ENCODE data around the gene TIGIT. TPM values are rescaled to one million over a fixed set of nuclear protein-coding genes. Genes with fewer than 3 reads are reported as not detected.

Gene TIGIT
- total RNA-seq, 3 donors from 2014 or later (not counting 1 experiment from before 2014, with no cell fraction given) = 24.9 to 52.3 (median 43.9) TPM

- WGBS (ENCODE audit: insufficient coverage) = 87% methylated on average over 2 of the region's 2 CpGs
- ATAC-seq (no peak), DNase-seq (no peak)
- intact Hi-C loops (cut with micrococcal nuclease) = no loop called here
- Mint-ChIP-seq H3K27me3 (ENCODE audit: low read depth in 2 of 2) (no peaks in the 10 kb centered on the region), H3K9me3 (no peaks in the 10 kb centered on the region), H3K4me1 (peaks cover 91 to 95% of the 10 kb centered on the region in 2 donors), H3K36me3 (peaks cover 9% of the 10 kb centered on the region), H3K27ac (peak overlapping the region; percentile 92), H3K4me3 (peak overlapping the region; percentile 93)
- TF ChIP-seq, protein P1, sequence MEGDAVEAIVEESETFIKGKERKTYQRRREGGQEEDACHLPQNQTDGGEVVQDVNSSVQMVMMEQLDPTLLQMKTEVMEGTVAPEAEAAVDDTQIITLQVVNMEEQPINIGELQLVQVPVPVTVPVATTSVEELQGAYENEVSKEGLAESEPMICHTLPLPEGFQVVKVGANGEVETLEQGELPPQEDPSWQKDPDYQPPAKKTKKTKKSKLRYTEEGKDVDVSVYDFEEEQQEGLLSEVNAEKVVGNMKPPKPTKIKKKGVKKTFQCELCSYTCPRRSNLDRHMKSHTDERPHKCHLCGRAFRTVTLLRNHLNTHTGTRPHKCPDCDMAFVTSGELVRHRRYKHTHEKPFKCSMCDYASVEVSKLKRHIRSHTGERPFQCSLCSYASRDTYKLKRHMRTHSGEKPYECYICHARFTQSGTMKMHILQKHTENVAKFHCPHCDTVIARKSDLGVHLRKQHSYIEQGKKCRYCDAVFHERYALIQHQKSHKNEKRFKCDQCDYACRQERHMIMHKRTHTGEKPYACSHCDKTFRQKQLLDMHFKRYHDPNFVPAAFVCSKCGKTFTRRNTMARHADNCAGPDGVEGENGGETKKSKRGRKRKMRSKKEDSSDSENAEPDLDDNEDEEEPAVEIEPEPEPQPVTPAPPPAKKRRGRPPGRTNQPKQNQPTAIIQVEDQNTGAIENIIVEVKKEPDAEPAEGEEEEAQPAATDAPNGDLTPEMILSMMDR (IDR thresholded peaks at IDR 0.05) = no peak
- no peak overlapping the region for H3K4me3 ChIP-seq (ENCODE audit: low read length)
- H3K4me1 ChIP-seq (ENCODE audit: control insufficient read depth, insufficient read depth, low read length) = peaks cover 80% of the 10 kb centered on the region
- peak overlapping the region; percentile 95 for H3K27ac ChIP-seq (ENCODE audit: low read length)
- H3K36me3 ChIP-seq (ENCODE audit: control insufficient read depth, insufficient read depth, low read length) = no peaks in the 10 kb centered on the region
- no peaks in the 10 kb centered on the region for H3K27me3 ChIP-seq (ENCODE audit: control insufficient read depth, insufficient read depth, low read length)
- no peaks in the 10 kb centered on the region for H3K9me3 ChIP-seq (ENCODE audit: control insufficient read depth, insufficient read depth, low read length)
Observed at GRCh38 chr3:114295946-114296345, 2.1 kb downstream of the TIGIT start.

GRCh38 chr3:114299421-114299820 is 5.6 kb downstream of the TIGIT start:
- peak; percentile 26 to 72 for DNase-seq
- H3K27me3 Mint-ChIP-seq (ENCODE audit: low read depth in 2 of 2) = no peaks in the 10 kb centered on the region
- H3K9me3 ChIP-seq (ENCODE audit: control insufficient read depth, insufficient read depth, low read length) = no peaks in the 10 kb centered on the region
- H3K4me1 ChIP-seq (ENCODE audit: control insufficient read depth, insufficient read depth, low read length) = peaks cover 45% of the 10 kb centered on the region
- ATAC-seq = peak; percentile 29 to 57 (median 48)
- H3K36me3 ChIP-seq (ENCODE audit: control insufficient read depth, insufficient read depth, low read length) = peaks cover 7% of the 10 kb centered on the region
- peaks cover 76 to 79% of the 10 kb centered on the region in 2 donors for H3K4me1 Mint-ChIP-seq
- H3K27ac ChIP-seq (ENCODE audit: low read length) = peak overlapping the region; percentile 38
- intact Hi-C loops (cut with micrococcal nuclease) = no loop called here
- TF ChIP-seq, protein P1 (IDR thresholded peaks at IDR 0.05) = peak; percentile 43
- peaks cover 15% of the 10 kb centered on the region for H3K36me3 Mint-ChIP-seq
- 81% methylated on average over 13 of the region's 13 CpGs for WGBS (ENCODE audit: insufficient coverage)
- no peak overlapping the region for H3K4me3 ChIP-seq (ENCODE audit: low read length)
- H3K4me3 Mint-ChIP-seq = peak overlapping the region; percentile 71
- no peaks in the 10 kb centered on the region for H3K9me3 Mint-ChIP-seq
- peak overlapping the region; percentile 92 for H3K27ac Mint-ChIP-seq
- no peaks in the 10 kb centered on the region for H3K27me3 ChIP-seq (ENCODE audit: control insufficient read depth, insufficient read depth, low read length)

DNA sequence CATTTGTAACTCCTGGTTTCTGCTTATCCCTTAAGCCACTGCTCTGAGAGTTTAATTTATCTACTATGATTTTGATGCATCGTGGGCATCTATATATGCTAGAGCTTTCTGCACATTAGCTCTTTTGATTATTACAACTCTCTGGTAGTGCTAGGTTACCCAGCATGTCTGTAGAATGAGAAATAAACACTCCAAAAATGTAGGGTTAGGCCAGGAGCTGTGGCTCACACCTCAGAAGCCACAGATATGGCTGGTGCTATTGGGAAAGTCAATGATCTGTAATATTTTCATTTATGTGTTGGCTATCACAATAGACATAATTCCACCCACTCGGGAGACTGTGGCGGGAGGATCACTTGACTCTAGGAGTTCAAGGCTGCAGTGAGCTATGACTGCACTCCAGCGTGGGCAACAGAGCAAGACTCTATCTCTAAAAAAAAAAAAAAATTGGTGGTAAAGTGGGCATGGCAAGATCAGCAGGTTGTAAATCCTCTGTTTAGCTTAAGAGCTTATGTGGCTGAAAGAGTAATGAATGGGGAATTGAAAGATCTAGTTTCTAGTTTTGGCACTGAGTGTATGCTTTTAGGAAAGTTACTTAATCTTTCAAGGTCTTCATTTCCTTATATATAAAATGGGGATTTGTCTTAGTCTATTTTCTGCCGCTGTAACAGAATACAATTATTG is 6.3 kb downstream of the TIGIT start:
- H3K27ac Mint-ChIP-seq = peak overlapping the region; percentile 92
- Histone ChIP-seq H3K9me3 (ENCODE audit: control insufficient read depth, insufficient read depth, low read length) (no peaks in the 10 kb centered on the region), H3K27ac (ENCODE audit: low read length) (peak overlapping the region; percentile 4), H3K4me1 (ENCODE audit: control insufficient read depth, insufficient read depth, low read length) (peaks cover 40% of the 10 kb centered on the region), H3K27me3 (ENCODE audit: control insufficient read depth, insufficient read depth, low read length) (no peaks in the 10 kb centered on the region), H3K36me3 (ENCODE audit: control insufficient read depth, insufficient read depth, low read length) (peaks cover 7% of the 10 kb centered on the region), H3K4me3 (ENCODE audit: low read length) (no peak overlapping the region)
- DNase-seq (peak in 1 of 2 donors; percentile 40), ATAC-seq (peak in 1 of 3 donors; percentile 33)
- H3K36me3 Mint-ChIP-seq = peaks cover 15% of the 10 kb centered on the region
- peak overlapping the region; percentile 71 for H3K4me3 Mint-ChIP-seq
- no peaks in the 10 kb centered on the region for H3K9me3 Mint-ChIP-seq
- TF ChIP-seq, protein P1 (IDR thresholded peaks at IDR 0.05) = no peak
- H3K4me1 Mint-ChIP-seq = peaks cover 76 to 79% of the 10 kb centered on the region in 2 donors
- 71% methylated on average over 3 of the region's 5 CpGs for WGBS (ENCODE audit: insufficient coverage)
- H3K27me3 Mint-ChIP-seq (ENCODE audit: low read depth in 2 of 2) = no peaks in the 10 kb centered on the region
- intact Hi-C loops (cut with micrococcal nuclease) = no loop called here
